H9 (cell line): ENCODE results near the gene RBM42. TPM values are rescaled to one million over a fixed set of nuclear protein-coding genes. Genes with fewer than 3 reads are reported as not detected.

Experiments used
- DNase-seq: peaks from one replicate; pipeline ENCODE4 v3.0.0-alpha.2; 2017
- H2AFZ ChIP-seq: one replicate; pipeline ENCODE4 v1.6.1; 2013; ENCODE audit warnings: mild to moderate bottlenecking, low read length, control low read depth, moderate library complexity
- H2AK5ac ChIP-seq: 2 replicates; pipeline ENCODE4 v1.6.1; 2013; ENCODE audit warnings: low read length, control low read depth, mixed read lengths; ENCODE audit not compliant: insufficient read length
- H2BK120ac ChIP-seq: one replicate; pipeline ENCODE4 v1.6.1; 2013; ENCODE audit warnings: low read depth, mild to moderate bottlenecking, low read length, control low read depth, inconsistent platforms; ENCODE audit not compliant: poor library complexity, severe bottlenecking
- H2BK12ac ChIP-seq: 2 replicates; pipeline ENCODE4 v1.6.1; 2013; ENCODE audit warnings: low read length, control low read depth, mixed read lengths, low read depth; ENCODE audit not compliant: insufficient read length
- H2BK15ac ChIP-seq: 2 replicates; pipeline ENCODE4 v1.6.1; 2013; ENCODE audit warnings: low read depth, low read length, control low read depth
- H2BK20ac ChIP-seq: one replicate; pipeline ENCODE4 v1.6.1; 2013; ENCODE audit warnings: low read depth, mild to moderate bottlenecking, low read length, control low read depth, inconsistent platforms; ENCODE audit not compliant: poor library complexity, severe bottlenecking
- H2BK5ac ChIP-seq: 2 replicates; pipeline ENCODE4 v1.6.1; 2013; ENCODE audit warnings: low read length, control low read depth, mixed read lengths; ENCODE audit not compliant: insufficient read length
- H3K14ac ChIP-seq: 2 replicates; pipeline ENCODE4 v1.6.1; 2013; ENCODE audit warnings: low read length, control low read depth; ENCODE audit not compliant: insufficient read depth
- H3K18ac ChIP-seq: 2 replicates; pipeline ENCODE4 v1.6.1; 2013; ENCODE audit warnings: low read depth, mild to moderate bottlenecking, mixed read lengths, low read length, control low read depth; ENCODE audit not compliant: insufficient read length
- H3K23ac ChIP-seq: 2 replicates; pipeline ENCODE4 v1.6.1; 2013; ENCODE audit warnings: low read length, control low read depth, mixed read lengths, low read depth; ENCODE audit not compliant: insufficient read length
- H3K23me2 ChIP-seq: 2 replicates; pipeline ENCODE4 v1.6.1; 2013; ENCODE audit warnings: low read depth, mild to moderate bottlenecking, mixed read lengths, low read length, control low read depth; ENCODE audit not compliant: insufficient read length, poor library complexity, severe bottlenecking
- H3K27ac ChIP-seq: 2 replicates; pipeline ENCODE4 v1.5.1; 2013; ENCODE audit warnings: low read length, control low read depth, mixed read lengths, low read depth; ENCODE audit not compliant: insufficient read length
- H3K27me3 ChIP-seq: 2 replicates; pipeline ENCODE4 v1.6.1; 2013; ENCODE audit warnings: low read length, control low read depth, inconsistent platforms; ENCODE audit not compliant: insufficient read depth
- H3K4ac ChIP-seq: 2 replicates; pipeline ENCODE4 v1.6.1; 2013; ENCODE audit warnings: low read depth, mild to moderate bottlenecking, control low read depth, inconsistent platforms, low read length, moderate library complexity
- H3K4me1 ChIP-seq: 2 replicates; pipeline ENCODE4 v1.6.1; 2013; ENCODE audit warnings: low read length, control low read depth, inconsistent platforms; ENCODE audit not compliant: insufficient read depth
- H3K4me2 ChIP-seq: 2 replicates; pipeline ENCODE4 v1.6.1; 2013; ENCODE audit warnings: low read length, control low read depth, mixed read lengths; ENCODE audit not compliant: insufficient read length, insufficient read depth
- H3K56ac ChIP-seq: 2 replicates; pipeline ENCODE4 v1.6.1; 2013; ENCODE audit warnings: low read depth, mild to moderate bottlenecking, mixed read lengths, low read length, control low read depth; ENCODE audit not compliant: insufficient read length
- H3K79me1 ChIP-seq: 2 replicates; pipeline ENCODE4 v1.6.1; 2013; ENCODE audit warnings: low read depth, mild to moderate bottlenecking, moderate library complexity, low read length, control low read depth, inconsistent platforms; ENCODE audit not compliant: insufficient read depth, poor library complexity, severe bottlenecking
- H3K79me2 ChIP-seq: 2 replicates; pipeline ENCODE4 v1.6.1; 2013; ENCODE audit warnings: low read length, control low read depth, inconsistent platforms; ENCODE audit not compliant: insufficient read depth
- H3K9ac ChIP-seq: 2 replicates; pipeline ENCODE4 v1.6.1; 2013; ENCODE audit warnings: low read length, control low read depth, mixed read lengths; ENCODE audit not compliant: insufficient read length; ENCODE audit errors: extremely low read depth
- H3K9me3 ChIP-seq: one replicate; pipeline ENCODE4 v1.6.1; 2013; ENCODE audit warnings: low read depth, low read length, inconsistent platforms; ENCODE audit not compliant: control insufficient read depth
- H3T11ph ChIP-seq: one replicate; pipeline ENCODE4 v1.6.1; 2013; ENCODE audit warnings: mild to moderate bottlenecking, low read length, control low read depth, inconsistent platforms
- H4K20me1 ChIP-seq: one replicate; pipeline ENCODE4 v1.6.1; 2013; ENCODE audit not compliant: control insufficient read depth, insufficient read length, insufficient read depth
- H4K5ac ChIP-seq: 2 replicates; pipeline ENCODE4 v1.6.1; 2013; ENCODE audit warnings: low read depth, mild to moderate bottlenecking, mixed read lengths, low read length, control low read depth; ENCODE audit not compliant: insufficient read length
- H4K8ac ChIP-seq: replicated peaks from 2 replicates; pipeline ENCODE4 v1.6.1; 2013; ENCODE audit warnings: low read length, control low read depth, mixed read lengths, low read depth; ENCODE audit not compliant: insufficient read length
- H4K91ac ChIP-seq: 2 replicates; pipeline ENCODE4 v1.6.1; 2013; ENCODE audit warnings: low read depth, mild to moderate bottlenecking, moderate library complexity, mixed read lengths, low read length, control low read depth; ENCODE audit not compliant: insufficient read length
- H3K27ac Mint-ChIP-seq, 3 experiments: 2 replicates in 2 of 3; 3 replicates in 1 of 3; pipeline ENCODE4 v1.8.0; 2020 to 2021; ENCODE audit warnings: mixed read lengths in 3 of 3, mild to moderate bottlenecking in 1 of 3, moderate library complexity in 1 of 3
- H3K27me3 Mint-ChIP-seq: 2 replicates; pipeline ENCODE4 v1.8.0; 2021; ENCODE audit warnings: low read depth, mild to moderate bottlenecking, moderate library complexity, mixed read lengths
- H3K36me3 Mint-ChIP-seq, 3 experiments: 2 replicates in 2 of 3; 3 replicates in 1 of 3; pipeline ENCODE4 v1.8.0; 2020 to 2021; ENCODE audit warnings: low read depth in 3 of 3, mixed read lengths in 3 of 3; ENCODE audit not compliant: insufficient read depth in 1 of 3
- H3K4me1 Mint-ChIP-seq, 2 experiments: 2 replicates each; pipeline ENCODE4 v1.8.0; 2020; ENCODE audit warnings: mixed read lengths in 2 of 2
- H3K4me3 Mint-ChIP-seq, 2 experiments: 2 replicates in 1 of 2; 3 replicates in 1 of 2; pipeline ENCODE4 v1.8.0; 2020 to 2021; ENCODE audit warnings: mild to moderate bottlenecking in 2 of 2, mixed read lengths in 2 of 2, moderate library complexity in 1 of 2
- H3K9me3 Mint-ChIP-seq, 2 experiments: 2 replicates in 1 of 2; 3 replicates in 1 of 2; pipeline ENCODE4 v1.8.0; 2020; ENCODE audit warnings: mild to moderate bottlenecking in 2 of 2, mixed read lengths in 2 of 2, moderate library complexity in 1 of 2
- CTCF ChIP-seq: fragments of 200-600 bp; sonication (generic); conservative IDR thresholded peaks from 3 replicates; pipeline ENCODE4 v1.8.0; 2021; ENCODE audit warnings: antibody characterized with exemption, mild to moderate bottlenecking
- WGBS: extraction: QIAGEN DNeasy Blood & Tissue Kit; methylation state at CpG from one replicate; pipeline ENCODE4 v1.1.7; 2013; ENCODE audit warnings: missing lambda C conversion rate, low lambda C conversion rate, mixed read lengths; ENCODE audit not compliant: insufficient read length; ENCODE audit errors: extremely low coverage; 5-methylcytosine and 5-hydroxymethylcytosine counted together
- total RNA-seq: library from RNA; stranded (reverse); gene quantifications from 2 replicates; pipeline ENCODE4 v1.2.1, GENCODE V29; 2021

The RBM42 gene
- total RNA-seq, 1 experiment from 2014 or later, result 83.3 TPM

DNA sequence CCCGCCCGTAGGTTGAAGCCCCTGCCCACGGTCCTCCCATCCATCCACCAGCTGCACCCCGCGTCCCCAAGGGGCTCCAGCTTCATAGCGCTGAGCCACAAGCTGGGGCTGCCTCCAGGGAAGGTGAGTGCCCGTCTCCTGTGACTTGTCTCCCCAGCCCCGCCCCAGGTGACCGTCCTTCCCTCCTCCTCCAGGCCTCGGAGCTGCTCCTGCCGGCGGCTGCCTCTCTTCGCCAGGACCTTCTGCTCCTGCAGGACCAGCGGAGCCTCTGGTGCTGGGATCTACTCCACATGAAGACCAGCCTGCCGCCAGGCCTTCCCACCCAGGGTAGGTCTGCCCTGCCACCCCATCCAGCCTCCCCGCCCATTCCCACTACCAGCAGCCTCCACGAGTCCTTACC, 8.8 kb upstream of the RBM42 start:
- no peak overlapping the region for H3K4me2 ChIP-seq
- H3K27me3 Mint-ChIP-seq, result no peaks in the 10 kb centered on the region; the same call in 1 of the 2 replicates

More for the DNA sequence above, 8.8 kb upstream of the RBM42 start:
- Mint-ChIP-seq H3K36me3 (peaks cover 11 to 47% (median 36%) of the 10 kb centered on the region in 3 experiments; a peak in 6 of 7 replicates), H3K9me3 (no peaks in the 10 kb centered on the region), H3K4me1 (no peaks in the 10 kb centered on the region), H3K4me3 (no peak overlapping the region), H3K27ac (no peak overlapping the region)
- H3K27me3 ChIP-seq, result no peaks in the 10 kb centered on the region
- no peaks in the 10 kb centered on the region for H3K79me1 ChIP-seq
- H3K23ac ChIP-seq, result no peak overlapping the region
- DNase-seq, result no peak
- no peak overlapping the region for H3K4ac ChIP-seq
- no peak overlapping the region for H2AFZ ChIP-seq
- no peaks in the 10 kb centered on the region for H4K20me1 ChIP-seq
- no peak overlapping the region for H3K9ac ChIP-seq
- H3K18ac ChIP-seq, result no peak overlapping the region
- no peak overlapping the region for H4K91ac ChIP-seq
- no peak overlapping the region for H2BK5ac ChIP-seq
- no peaks in the 10 kb centered on the region for H3K4me1 ChIP-seq
- no peak overlapping the region for H4K5ac ChIP-seq
- H3K79me2 ChIP-seq, result no peaks in the 10 kb centered on the region
- H3T11ph ChIP-seq, result no peak overlapping the region
- WGBS, result no CpG with 5 or more reads among the region's 17 CpGs
- H3K56ac ChIP-seq, result no peak overlapping the region
- no peak overlapping the region for H4K8ac ChIP-seq
- H2AK5ac ChIP-seq, result no peak overlapping the region
- no peak overlapping the region for H2BK20ac ChIP-seq
- no peaks in the 10 kb centered on the region for H3K9me3 ChIP-seq
- no peak overlapping the region for H3K14ac ChIP-seq
- H3K27ac ChIP-seq, result no peak overlapping the region
- no peaks in the 10 kb centered on the region for H3K23me2 ChIP-seq
- H2BK15ac ChIP-seq, result no peak overlapping the region
- no peak overlapping the region for H2BK120ac ChIP-seq
- no peak overlapping the region for H2BK12ac ChIP-seq
- TF ChIP-seq CTCF, result no peak
